Keratinocyte (primary cell): ENCODE measurements around the gene TTC13. TPM values are rescaled to one million over a fixed set of nuclear protein-coding genes. Genes with fewer than 3 reads are reported as not detected.

Experiments
- DNase-seq: peaks from one replicate; pipeline ENCODE4 v3.0.0-alpha.2; 2011; ENCODE audit warnings: low read depth, missing footprints, low spot score
- FAIRE-seq: peaks from 2 replicates; lab custom pipeline; 2011; peaks lifted over from hg19 to GRCh38; lab: Jason Lieb, UNC
- H2AFZ ChIP-seq: 2 replicates; pipeline ENCODE4 v1.6.0; 2012; ENCODE audit warnings: low read length, control low read depth, inconsistent platforms; ENCODE audit not compliant: control insufficient read depth
- H3K27ac ChIP-seq: 2 replicates; pipeline ENCODE4 v1.5.1; 2011; ENCODE audit warnings: low read length; ENCODE audit not compliant: control insufficient read depth, insufficient read depth
- H3K27me3 ChIP-seq: 3 replicates; pipeline ENCODE4 v1.6.0; 2011; ENCODE audit warnings: low read length; ENCODE audit not compliant: control insufficient read depth, insufficient read depth; ENCODE audit errors: extremely low read depth
- H3K36me3 ChIP-seq, 2 experiments: 2 replicates in 1 of 2; 3 replicates in 1 of 2; pipeline ENCODE4 v1.5.1; 2011; ENCODE audit warnings: low read length in 2 of 2, mild to moderate bottlenecking in 1 of 2; ENCODE audit not compliant: control insufficient read depth in 2 of 2, insufficient read depth in 2 of 2; ENCODE audit errors: extremely low read depth in 1 of 2
- H3K4me1 ChIP-seq: 3 replicates; pipeline ENCODE4 v1.5.1; 2011; ENCODE audit warnings: low read length; ENCODE audit not compliant: control insufficient read depth, insufficient read depth; ENCODE audit errors: extremely low read depth
- H3K4me2 ChIP-seq: 3 replicates; pipeline ENCODE4 v1.6.0; 2011; ENCODE audit warnings: low read depth, low read length; ENCODE audit not compliant: control insufficient read depth, insufficient read depth; ENCODE audit errors: extremely low read depth
- H3K4me3 ChIP-seq, 3 experiments: fragments of 200-600 bp in 1 of 3; sonication (generic) in 1 of 3; 2 replicates in 2 of 3; 3 replicates in 1 of 3; pipeline ENCODE4 v1.5.1; 2011 to 2016; ENCODE audit warnings: low read length in 3 of 3, mild to moderate bottlenecking in 3 of 3, control low read depth in 2 of 3, inconsistent platforms in 1 of 3, low read depth in 1 of 3, mixed read lengths in 1 of 3, mixed run types in 1 of 3, moderate library complexity in 1 of 3; ENCODE audit not compliant: control insufficient read depth in 2 of 3, insufficient read depth in 2 of 3; ENCODE audit errors: extremely low read depth in 1 of 3
- H3K79me2 ChIP-seq: 2 replicates; pipeline ENCODE4 v1.6.0; 2012; ENCODE audit warnings: low read length; ENCODE audit not compliant: control insufficient read depth, insufficient read depth
- H3K9ac ChIP-seq: 3 replicates; pipeline ENCODE4 v1.6.0; 2011; ENCODE audit warnings: low read length; ENCODE audit not compliant: control insufficient read depth, insufficient read depth; ENCODE audit errors: extremely low read depth
- H3K9me1 ChIP-seq: 3 replicates; pipeline ENCODE4 v1.6.0; 2011; ENCODE audit warnings: low read length; ENCODE audit not compliant: control insufficient read depth, insufficient read depth; ENCODE audit errors: extremely low read depth
- H3K9me3 ChIP-seq: 2 replicates; pipeline ENCODE4 v1.5.1; 2012; ENCODE audit warnings: low read depth, low read length; ENCODE audit not compliant: control insufficient read depth
- H4K20me1 ChIP-seq: 3 replicates; pipeline ENCODE4 v1.6.0; 2011; ENCODE audit warnings: low read length; ENCODE audit not compliant: control insufficient read depth, insufficient read depth; ENCODE audit errors: extremely low read depth
- EZH2 ChIP-seq: IDR thresholded peaks from one replicate; pipeline ENCODE4 v1.6.1; 2012; ENCODE audit warnings: inconsistent platforms, mild to moderate bottlenecking, low read length, moderate library complexity
- dilution Hi-C: fragments of 300-500 bp; cut with MboI; formaldehyde crosslinking; loops from one replicate; pipeline ENCODE4 v1.7.0; 2020; ENCODE audit warnings: low sequenced_read_pairs; ENCODE audit not compliant: extremely low pct_ligation_motif_present
- polyA plus RNA-seq, 5 experiments: library from polyadenylated mRNA; depleted of rRNA in 3 of 5; stranded (reverse) in 3 of 5; stranded (forward) in 1 of 5; unstranded in 1 of 5; fragments of >200 nt; gene quantifications; 1 replicate in 1 of 5; 2 replicates in 3 of 5; 3 replicates in 1 of 5; pipeline versions ENCODE4 v1.2.1 to v1.2.3, GENCODE V29; 2011 to 2012; ENCODE audit warnings: missing spikeins in 2 of 5, low read depth in 1 of 5, low replicate concordance in 1 of 5
- TF ChIP-seq, protein P1 (sequence below), 3 experiments: IDR thresholded peaks in 1 of 3; conservative IDR thresholded peaks in 1 of 3; optimal IDR thresholded peaks in 1 of 3; 2 replicates in 2 of 3; 3 replicates in 1 of 3; pipeline versions ENCODE3 to v1.5.1; 2011; ENCODE audit warnings: low read length in 3 of 3, mild to moderate bottlenecking in 3 of 3, moderate library complexity in 2 of 3, control low read depth in 1 of 3, inconsistent platforms in 1 of 3; ENCODE audit not compliant: insufficient read depth in 2 of 3; ENCODE audit errors: extremely low read depth in 1 of 3

Gene TTC13
- polyA plus RNA-seq, 1 donor (not counting 4 experiments of a cell fraction or from before 2014, with no cell fraction given) = 8.3 TPM

DNA sequence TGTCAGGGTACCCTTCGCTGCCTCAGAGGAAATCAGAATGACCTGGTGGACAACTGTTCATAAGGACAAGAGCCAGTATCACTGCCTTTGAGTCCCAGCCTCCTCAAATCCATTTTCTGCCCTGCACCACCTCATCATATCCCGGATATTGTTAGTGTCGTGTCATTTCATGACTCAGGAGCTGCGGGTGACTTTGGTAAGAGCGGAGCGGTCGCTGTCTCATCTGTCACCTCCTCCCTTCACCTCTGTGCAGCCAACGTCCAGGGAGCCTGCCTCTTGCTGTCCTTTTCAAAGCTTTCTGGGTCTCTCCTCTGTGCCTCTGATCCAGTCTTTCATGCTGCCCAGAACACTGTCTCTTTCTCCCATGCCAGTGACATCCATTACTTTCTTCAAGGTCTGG, 103.3 kb downstream of the TTC13 start:
- FAIRE-seq (no peak), DNase-seq (no peak)
- no peak overlapping the region for H3K4me2 ChIP-seq
- H3K4me3 ChIP-seq = no peak overlapping the region
- no peaks in the 10 kb centered on the region for H4K20me1 ChIP-seq
- TF ChIP-seq, protein P1, sequence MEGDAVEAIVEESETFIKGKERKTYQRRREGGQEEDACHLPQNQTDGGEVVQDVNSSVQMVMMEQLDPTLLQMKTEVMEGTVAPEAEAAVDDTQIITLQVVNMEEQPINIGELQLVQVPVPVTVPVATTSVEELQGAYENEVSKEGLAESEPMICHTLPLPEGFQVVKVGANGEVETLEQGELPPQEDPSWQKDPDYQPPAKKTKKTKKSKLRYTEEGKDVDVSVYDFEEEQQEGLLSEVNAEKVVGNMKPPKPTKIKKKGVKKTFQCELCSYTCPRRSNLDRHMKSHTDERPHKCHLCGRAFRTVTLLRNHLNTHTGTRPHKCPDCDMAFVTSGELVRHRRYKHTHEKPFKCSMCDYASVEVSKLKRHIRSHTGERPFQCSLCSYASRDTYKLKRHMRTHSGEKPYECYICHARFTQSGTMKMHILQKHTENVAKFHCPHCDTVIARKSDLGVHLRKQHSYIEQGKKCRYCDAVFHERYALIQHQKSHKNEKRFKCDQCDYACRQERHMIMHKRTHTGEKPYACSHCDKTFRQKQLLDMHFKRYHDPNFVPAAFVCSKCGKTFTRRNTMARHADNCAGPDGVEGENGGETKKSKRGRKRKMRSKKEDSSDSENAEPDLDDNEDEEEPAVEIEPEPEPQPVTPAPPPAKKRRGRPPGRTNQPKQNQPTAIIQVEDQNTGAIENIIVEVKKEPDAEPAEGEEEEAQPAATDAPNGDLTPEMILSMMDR (optimal IDR thresholded peaks at IDR 0.05 in 1 of 3, IDR thresholded peaks at IDR 0.05 in 1 of 3, conservative IDR thresholded peaks at IDR 0.05 in 1 of 3; ENCODE audit: extremely low read depth in 1 of 3, insufficient read depth in 2 of 3, low read length in 3 of 3) = no peak
- no peak for TF ChIP-seq EZH2
- no peak overlapping the region for H2AFZ ChIP-seq
- dilution Hi-C loops = no loop called here
- H3K9me1 ChIP-seq = no peaks in the 10 kb centered on the region
- H3K36me3 ChIP-seq = no peaks in the 10 kb centered on the region
- no peak overlapping the region for H3K9ac ChIP-seq
- no peaks in the 10 kb centered on the region for H3K4me1 ChIP-seq
- no peaks in the 10 kb centered on the region for H3K79me2 ChIP-seq
- no peaks in the 10 kb centered on the region for H3K9me3 ChIP-seq
- no peaks in the 10 kb centered on the region for H3K27me3 ChIP-seq
- no peak overlapping the region for H3K27ac ChIP-seq

DNA sequence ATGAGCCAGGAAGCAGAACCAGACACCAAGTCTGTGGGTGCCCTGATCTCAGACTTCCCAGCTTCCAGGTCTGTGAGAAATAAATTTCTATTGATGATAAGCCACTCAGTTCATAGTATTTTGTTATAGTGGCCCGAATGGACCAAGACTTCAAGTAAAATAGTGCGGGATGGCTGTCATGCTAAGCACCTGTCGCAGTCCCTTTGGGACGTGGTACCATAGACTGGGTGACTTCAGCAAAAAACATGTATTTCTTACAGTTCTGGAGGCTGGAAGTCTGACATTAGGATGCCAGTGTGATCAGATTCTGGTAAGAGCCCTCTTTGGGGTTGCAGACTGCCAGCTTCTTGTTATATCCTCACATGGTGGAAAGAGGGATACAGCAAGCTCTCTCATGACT, 107.7 kb downstream of the TTC13 start:
- dilution Hi-C loops = no loop called here
- H3K27ac ChIP-seq = no peak overlapping the region

More for the DNA sequence above, 107.7 kb downstream of the TTC13 start:
- no peak overlapping the region for H3K4me2 ChIP-seq
- no peak for FAIRE-seq
- no peak overlapping the region for H3K9ac ChIP-seq
- no peaks in the 10 kb centered on the region for H3K79me2 ChIP-seq
- no peak overlapping the region for H3K4me3 ChIP-seq
- H3K36me3 ChIP-seq = no peaks in the 10 kb centered on the region
- H3K27me3 ChIP-seq = no peaks in the 10 kb centered on the region
- no peaks in the 10 kb centered on the region for H3K9me1 ChIP-seq
- H2AFZ ChIP-seq = no peak overlapping the region
- H3K4me1 ChIP-seq = peaks cover 9% of the 10 kb centered on the region
- no peak for TF ChIP-seq EZH2
- TF ChIP-seq, protein P1 (optimal IDR thresholded peaks at IDR 0.05 in 1 of 3, IDR thresholded peaks at IDR 0.05 in 1 of 3, conservative IDR thresholded peaks at IDR 0.05 in 1 of 3; ENCODE audit: extremely low read depth in 1 of 3, insufficient read depth in 2 of 3, low read length in 3 of 3) = no peak
- no peak for DNase-seq
- no peaks in the 10 kb centered on the region for H3K9me3 ChIP-seq
- no peaks in the 10 kb centered on the region for H4K20me1 ChIP-seq
